ENCODE measurements around the gene CNKSR2. TPM values are rescaled to one million over a fixed set of nuclear protein-coding genes. Genes with fewer than 3 reads are reported as not detected.
"Not testable (repeated sequence)": the region's sequence is repeated elsewhere in the genome, so short reads cannot be mapped to it uniquely, and the experiment has no call there.

CNKSR2 gene
- total RNA-seq, 1 donor from 2014 or later, result 1.1 TPM

- no peak for DNase-seq (ENCODE audit: low spot score)
- no peaks in the 10 kb centered on the region for H3K27me3 Mint-ChIP-seq (ENCODE audit: unreplicated experiment)
- H3K4me3 Mint-ChIP-seq (ENCODE audit: unreplicated experiment), result no peak overlapping the region
- no peaks in the 10 kb centered on the region for H3K9me3 Mint-ChIP-seq (ENCODE audit: unreplicated experiment)
- no peak for TF ChIP-seq CTCF (IDR thresholded peaks at IDR 0.05; ENCODE audit: unreplicated experiment)
- no peak overlapping the region for H3K27ac Mint-ChIP-seq (ENCODE audit: unreplicated experiment)
- H3K4me1 Mint-ChIP-seq (ENCODE audit: unreplicated experiment), result no peaks in the 10 kb centered on the region
- H3K36me3 Mint-ChIP-seq (ENCODE audit: low read depth, unreplicated experiment), result no peaks in the 10 kb centered on the region
These were observed 94.9 kb downstream of the CNKSR2 start for GRCh38 chrX:21469071-21469470.

- H3K9me3 Mint-ChIP-seq (ENCODE audit: unreplicated experiment), result no peaks in the 10 kb centered on the region
- no peaks in the 10 kb centered on the region for H3K4me1 Mint-ChIP-seq (ENCODE audit: unreplicated experiment)
- TF ChIP-seq CTCF (IDR thresholded peaks at IDR 0.05; ENCODE audit: unreplicated experiment), result no peak
- no peak for DNase-seq (ENCODE audit: low spot score)
- H3K27ac Mint-ChIP-seq (ENCODE audit: unreplicated experiment), result no peak overlapping the region
- no peak overlapping the region for H3K4me3 Mint-ChIP-seq (ENCODE audit: unreplicated experiment)
- H3K27me3 Mint-ChIP-seq (ENCODE audit: unreplicated experiment), result no peaks in the 10 kb centered on the region
- no peaks in the 10 kb centered on the region for H3K36me3 Mint-ChIP-seq (ENCODE audit: low read depth, unreplicated experiment)
These were observed 102.7 kb downstream of the CNKSR2 start for GRCh38 chrX:21476909-21477308.

GRCh38 chrX:21479695-21480270, 105.6 kb downstream of the CNKSR2 start:
- Mint-ChIP-seq H3K27me3 (ENCODE audit: unreplicated experiment) (no peaks in the 10 kb centered on the region), H3K9me3 (ENCODE audit: unreplicated experiment) (no peaks in the 10 kb centered on the region), H3K4me1 (ENCODE audit: unreplicated experiment) (no peaks in the 10 kb centered on the region), H3K36me3 (ENCODE audit: low read depth, unreplicated experiment) (no peaks in the 10 kb centered on the region), H3K4me3 (ENCODE audit: unreplicated experiment) (no peak overlapping the region), H3K27ac (ENCODE audit: unreplicated experiment) (no peak overlapping the region)
- DNase-seq (ENCODE audit: low spot score), result peak; percentile 5
- TF ChIP-seq CTCF (IDR thresholded peaks at IDR 0.05; ENCODE audit: unreplicated experiment), result no peak

GRCh38 chrX:21481761-21482160, 107.5 kb downstream of the CNKSR2 start:
- H3K4me1 Mint-ChIP-seq (ENCODE audit: unreplicated experiment), result no peaks in the 10 kb centered on the region
- no peak for DNase-seq (ENCODE audit: low spot score)
- no peak for TF ChIP-seq CTCF (IDR thresholded peaks at IDR 0.05; ENCODE audit: unreplicated experiment)
- no peaks in the 10 kb centered on the region for H3K9me3 Mint-ChIP-seq (ENCODE audit: unreplicated experiment)
- H3K27me3 Mint-ChIP-seq (ENCODE audit: unreplicated experiment), result no peaks in the 10 kb centered on the region
- no peak overlapping the region for H3K4me3 Mint-ChIP-seq (ENCODE audit: unreplicated experiment)
- H3K36me3 Mint-ChIP-seq (ENCODE audit: low read depth, unreplicated experiment), result no peaks in the 10 kb centered on the region
- no peak overlapping the region for H3K27ac Mint-ChIP-seq (ENCODE audit: unreplicated experiment)

- not testable (repeated sequence) for H3K4me3 Mint-ChIP-seq (ENCODE audit: unreplicated experiment); H3K9me3 Mint-ChIP-seq (ENCODE audit: unreplicated experiment); H3K36me3 Mint-ChIP-seq (ENCODE audit: low read depth, unreplicated experiment); H3K4me1 Mint-ChIP-seq (ENCODE audit: unreplicated experiment); DNase-seq (ENCODE audit: low spot score); H3K27ac Mint-ChIP-seq (ENCODE audit: unreplicated experiment); H3K27me3 Mint-ChIP-seq (ENCODE audit: unreplicated experiment)
These were observed 109.8 kb downstream of the CNKSR2 start for GRCh38 chrX:21484051-21484450.

Measured in endothelial cell (in vitro differentiated cells).